Skeletal muscle satellite cell (primary cell): ENCODE results near the gene AMMECR1. TPM values are rescaled to one million over a fixed set of nuclear protein-coding genes. Genes with fewer than 3 reads are reported as not detected.
"Not testable (repeated sequence)": the region's sequence is repeated elsewhere in the genome, so short reads cannot be mapped to it uniquely, and the experiment has no call there.

Source experiments
- H3K27me3 ChIP-seq: 2 replicates; pipeline ENCODE4 v1.7.0; 2013; ENCODE audit warnings: low read length; ENCODE audit not compliant: control insufficient read depth, insufficient read depth
- H3K36me3 ChIP-seq: 2 replicates; pipeline ENCODE4 v1.7.0; 2013; ENCODE audit warnings: mild to moderate bottlenecking, control low read depth, low read length; ENCODE audit not compliant: insufficient read depth
- H3K4me1 ChIP-seq: 2 replicates; pipeline ENCODE4 v1.7.0; 2013; ENCODE audit warnings: low read length; ENCODE audit not compliant: control insufficient read depth, insufficient read depth
- H3K4me2 ChIP-seq: 2 replicates; pipeline ENCODE4 v1.7.0; 2013; ENCODE audit warnings: mild to moderate bottlenecking, low read length
- H3K4me3 ChIP-seq: 2 replicates; pipeline ENCODE4 v1.7.0; 2013; ENCODE audit warnings: low read length
- H3K9ac ChIP-seq: 2 replicates; pipeline ENCODE4 v1.7.0; 2013; ENCODE audit warnings: mild to moderate bottlenecking, low read depth, low read length, moderate library complexity
- H3K9me3 ChIP-seq: replicated peaks from 2 replicates; pipeline ENCODE4 v1.7.0; 2013; ENCODE audit warnings: mild to moderate bottlenecking, control low read depth, low read length
- total RNA-seq: library from RNA; depleted of rRNA; stranded (reverse); fragments of >200 nt; gene quantifications from 2 replicates; pipeline ENCODE4 v1.2.3, GENCODE V29; 2012; rRNA removed

The AMMECR1 gene
- total RNA-seq, result 14.4 and 19.3 TPM in 2 replicates

- Histone ChIP-seq H3K9ac (peak within 1 kb of the TSS; percentile 93), H3K4me1 (peaks cover 4% of the 10 kb centered on the region), H3K36me3 (no peaks in the 10 kb centered on the region), H3K9me3 (no peaks in the 10 kb centered on the region), H3K27me3 (peaks cover 2% of the 10 kb centered on the region), H3K4me3 (peak within 1 kb of the TSS; percentile 86), H3K4me2 (peak within 1 kb of the TSS; percentile 94)
These were observed at the start of gene AMMECR1 for GRCh38 chrX:110317820-110318663. AMMECR1 (minus strand) TSS chrX:110318085; CDS start chrX:110318071, 14 bp downstream.

- no peaks in the 10 kb centered on the region for H3K9me3 ChIP-seq
These were observed 45.4 kb upstream of the AMMECR1 start for GRCh38 chrX:110363244-110363643.

GRCh38 chrX:110359273-110359672 lies 41.4 kb upstream of the AMMECR1 start:
- H3K27me3 ChIP-seq, result peaks cover 19% of the 10 kb centered on the region
- no peak overlapping the region for H3K9ac ChIP-seq
- H3K4me2 ChIP-seq, result no peak overlapping the region
- no peaks in the 10 kb centered on the region for H3K9me3 ChIP-seq
- no peaks in the 10 kb centered on the region for H3K4me1 ChIP-seq
- H3K4me3 ChIP-seq, result no peak overlapping the region
- H3K36me3 ChIP-seq, result no peaks in the 10 kb centered on the region

More at GRCh38 chrX:110363244-110363643, 45.4 kb upstream of the AMMECR1 start:
- no peak overlapping the region for H3K9ac ChIP-seq
- no peaks in the 10 kb centered on the region for H3K36me3 ChIP-seq
- peaks cover 37% of the 10 kb centered on the region for H3K27me3 ChIP-seq
- H3K4me1 ChIP-seq, result no peaks in the 10 kb centered on the region
- no peak overlapping the region for H3K4me2 ChIP-seq
- H3K4me3 ChIP-seq, result no peak overlapping the region

DNA sequence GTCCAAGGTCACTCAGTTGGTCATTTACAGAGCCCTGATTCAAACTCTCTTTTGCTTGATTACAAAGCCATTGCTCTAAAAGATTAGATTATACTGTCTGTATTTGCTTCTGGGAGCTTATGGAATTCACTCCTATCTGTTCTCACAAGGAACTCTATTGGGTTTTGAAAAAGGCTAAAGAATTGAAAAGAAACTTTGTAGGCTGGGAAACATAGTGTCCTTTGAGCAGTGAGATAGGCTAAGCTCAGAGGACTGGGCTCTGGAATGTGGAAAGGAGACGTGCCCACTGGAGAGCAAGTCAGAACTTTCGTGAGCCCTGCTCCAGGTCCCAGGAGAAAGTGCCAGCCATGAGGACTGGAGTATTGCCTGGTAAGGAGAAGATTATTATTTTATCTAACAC lies 40.7 kb upstream of the AMMECR1 start, which contains the start of gene RTL9:
RTL9 (plus strand) TSS at position 301 of the 400 bp plus-strand sequence. CDS start 91,770 bp downstream, outside the sequence.
- Histone ChIP-seq H3K4me2 (no peak within 1 kb of the TSS), H3K36me3 (no peaks in the 10 kb centered on the region), H3K27me3 (peaks cover 15% of the 10 kb centered on the region), H3K4me3 (no peak within 1 kb of the TSS), H3K9me3 (no peaks in the 10 kb centered on the region), H3K9ac (no peak within 1 kb of the TSS), H3K4me1 (no peaks in the 10 kb centered on the region)

DNA sequence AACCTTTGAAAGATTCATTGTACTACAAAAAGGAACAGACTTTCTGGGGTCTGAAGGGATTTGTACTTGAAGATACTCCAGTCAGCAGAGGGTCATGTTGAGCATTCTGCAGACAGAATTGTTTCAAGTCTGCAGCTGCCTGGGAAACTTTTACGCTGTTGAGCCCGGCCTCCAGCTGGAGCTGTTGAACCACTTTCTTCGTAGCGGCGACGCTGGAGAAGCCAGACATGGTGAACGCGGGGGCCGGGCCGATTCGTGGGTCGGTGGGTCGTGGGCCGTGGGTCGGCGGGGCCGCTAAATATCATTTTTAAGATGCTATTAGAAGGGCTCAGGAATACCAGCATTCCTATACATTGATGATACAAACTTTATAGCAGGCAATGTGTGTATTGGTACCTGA lies 28.8 kb upstream of the AMMECR1 start:
- Histone ChIP-seq H3K36me3 (no peaks in the 10 kb centered on the region), H3K4me3 (no peak overlapping the region), H3K27me3 (peaks cover 5% of the 10 kb centered on the region), H3K9ac (no peak overlapping the region), H3K9me3 (no peaks in the 10 kb centered on the region), H3K4me2 (no peak overlapping the region), H3K4me1 (peaks cover 2% of the 10 kb centered on the region)

DNA sequence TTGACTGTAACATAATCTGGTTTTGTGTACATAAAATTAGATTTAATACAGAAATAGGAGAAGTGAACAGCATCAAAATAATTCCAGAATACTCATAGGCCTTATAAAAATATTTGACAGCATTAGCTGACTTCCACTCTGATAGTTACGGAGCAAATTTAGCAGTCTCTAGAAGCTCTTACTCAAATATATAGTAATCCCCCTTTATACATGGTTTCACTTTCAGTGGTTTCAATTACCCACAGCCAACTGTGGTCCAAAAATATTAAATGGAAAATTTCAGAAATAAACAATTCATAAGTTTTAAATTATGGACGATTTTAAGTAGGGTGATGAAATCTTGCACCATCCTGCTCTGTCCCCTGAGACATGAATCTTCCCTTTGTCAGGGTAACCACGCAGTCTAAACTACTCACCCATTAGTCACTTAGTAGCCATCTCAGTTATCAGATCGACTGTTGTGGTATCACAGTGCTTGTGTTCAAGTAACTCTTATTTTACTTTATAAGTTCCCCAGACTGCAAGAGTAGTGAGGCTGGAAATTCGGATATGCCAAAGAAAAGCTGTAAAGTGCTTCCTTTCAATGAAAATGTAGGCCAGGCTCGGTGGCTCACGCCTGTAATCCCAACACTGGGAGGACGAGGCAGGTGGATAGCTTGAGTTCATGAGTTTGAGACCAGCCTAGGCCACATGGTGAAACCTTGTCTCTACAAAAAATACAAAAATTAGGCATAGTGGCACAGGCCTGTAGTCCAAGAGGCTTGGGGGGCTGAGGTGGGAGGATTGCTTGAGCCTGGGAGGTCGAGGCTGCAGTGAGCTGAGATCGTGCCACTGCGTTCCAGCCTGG lies 23.5 kb upstream of the AMMECR1 start:
- no peaks in the 10 kb centered on the region for H3K9me3 ChIP-seq
- H3K27me3 ChIP-seq, result no peaks in the 10 kb centered on the region
- H3K9ac ChIP-seq, result peak overlapping the region; percentile 57
- H3K36me3 ChIP-seq, result no peaks in the 10 kb centered on the region
- peak overlapping the region; percentile 61 for H3K4me2 ChIP-seq
- peaks cover 17% of the 10 kb centered on the region for H3K4me1 ChIP-seq
- no peak overlapping the region for H3K4me3 ChIP-seq

DNA sequence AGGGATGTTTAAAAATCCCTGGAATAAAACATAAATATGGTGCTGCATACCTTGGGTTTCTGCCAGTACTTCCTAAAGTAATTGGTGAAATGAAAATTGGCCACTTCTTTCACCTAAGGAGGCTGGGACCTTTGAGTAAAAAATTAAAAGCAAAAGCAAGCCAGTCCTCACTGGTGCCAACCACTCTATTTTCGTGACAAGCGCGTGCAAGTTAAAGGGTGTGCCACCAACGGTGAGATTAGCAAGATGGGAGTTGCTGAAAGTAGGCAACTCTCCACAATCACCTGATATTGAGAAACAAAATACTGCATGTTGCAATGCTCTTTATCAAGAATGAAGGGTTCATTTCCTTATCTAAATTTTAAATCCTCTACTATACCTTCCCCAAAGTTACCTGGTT lies 21.1 kb upstream of the AMMECR1 start:
- Histone ChIP-seq H3K4me3 (no peak overlapping the region), H3K9ac (no peak overlapping the region), H3K36me3 (no peaks in the 10 kb centered on the region), H3K4me2 (no peak overlapping the region), H3K27me3 (no peaks in the 10 kb centered on the region), H3K9me3 (no peaks in the 10 kb centered on the region), H3K4me1 (peaks cover 17% of the 10 kb centered on the region)

GRCh38 chrX:110333458-110333857 lies 15.6 kb upstream of the AMMECR1 start:
- H3K27me3 ChIP-seq, H3K9ac ChIP-seq, H3K36me3 ChIP-seq, H3K9me3 ChIP-seq, H3K4me2 ChIP-seq, H3K4me3 ChIP-seq, H3K4me1 ChIP-seq: not testable (repeated sequence)

- H3K9me3 ChIP-seq, result peaks cover under 1% of the 10 kb centered on the region
- no peak overlapping the region for H3K4me2 ChIP-seq
- H3K36me3 ChIP-seq, result no peaks in the 10 kb centered on the region
- no peak overlapping the region for H3K4me3 ChIP-seq
- no peaks in the 10 kb centered on the region for H3K4me1 ChIP-seq
- peaks cover 4% of the 10 kb centered on the region for H3K27me3 ChIP-seq
- no peak overlapping the region for H3K9ac ChIP-seq
These were observed 13.7 kb upstream of the AMMECR1 start for GRCh38 chrX:110331444-110332030.

- H3K4me1 ChIP-seq, H3K9ac ChIP-seq, H3K9me3 ChIP-seq: not testable (repeated sequence)
These were observed 10.7 kb upstream of the AMMECR1 start for GRCh38 chrX:110328613-110329012.

GRCh38 chrX:110327336-110327735 lies 9.5 kb upstream of the AMMECR1 start:
- Histone ChIP-seq H3K36me3 (no peaks in the 10 kb centered on the region), H3K27me3 (peaks cover 4% of the 10 kb centered on the region), H3K4me2 (no peak overlapping the region), H3K4me3 (no peak overlapping the region), H3K9me3 (peaks cover 6% of the 10 kb centered on the region), H3K9ac (no peak overlapping the region), H3K4me1 (no peaks in the 10 kb centered on the region)

More at GRCh38 chrX:110328613-110329012, 10.7 kb upstream of the AMMECR1 start:
- not testable (repeated sequence) for H3K36me3 ChIP-seq, H3K27me3 ChIP-seq, H3K4me2 ChIP-seq, H3K4me3 ChIP-seq
